ENCODE data around the gene RNF175.

RNF175 gene

DNA sequence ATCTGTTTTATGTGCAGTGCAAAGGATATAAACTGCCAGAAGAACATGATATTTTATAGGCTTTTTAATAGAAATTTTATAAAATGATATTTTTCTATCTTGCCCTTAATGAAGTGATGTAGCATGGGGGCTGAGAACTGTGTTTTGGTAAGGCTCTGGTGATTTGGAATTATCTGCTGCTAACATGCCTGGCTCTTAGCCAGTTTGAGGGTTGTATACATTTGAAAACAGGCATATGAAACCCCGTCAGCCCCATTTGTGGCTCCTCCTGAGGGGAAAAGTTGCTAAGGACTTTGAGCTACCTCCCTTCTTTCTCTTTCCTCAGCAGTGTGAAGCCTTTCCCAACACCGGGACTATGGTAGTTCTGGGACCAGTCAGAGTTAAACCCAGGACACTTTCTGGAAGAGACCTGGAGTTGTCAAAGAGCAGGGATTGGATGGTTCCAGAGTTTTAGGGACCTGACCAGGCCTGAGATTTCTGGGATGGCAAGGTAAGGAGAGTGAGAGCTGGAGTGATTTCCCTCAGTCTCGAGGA, 24.4 kb upstream of the RNF175 start:
- DNase-seq, result no peak

DNA sequence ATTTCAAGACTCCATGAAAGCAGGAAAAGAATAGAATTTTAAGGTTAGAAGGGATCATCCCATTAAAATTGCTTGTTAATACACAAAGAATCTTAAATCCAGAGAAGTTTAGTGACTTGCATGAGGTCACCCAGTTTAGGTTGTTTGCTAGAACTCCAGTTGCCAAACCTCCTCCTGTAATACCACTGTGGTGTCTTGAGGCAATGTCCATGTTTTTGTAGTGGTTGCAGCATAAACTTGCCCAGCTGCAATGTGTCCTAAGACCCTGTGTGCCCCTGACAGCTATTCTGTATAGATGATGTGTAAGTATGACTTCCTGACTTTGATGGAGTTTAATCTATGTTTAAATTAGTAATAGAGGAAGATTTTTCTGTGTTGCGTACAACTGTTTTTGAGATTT, 22.8 kb upstream of the RNF175 start:
- DNase-seq, result no peak

DNA sequence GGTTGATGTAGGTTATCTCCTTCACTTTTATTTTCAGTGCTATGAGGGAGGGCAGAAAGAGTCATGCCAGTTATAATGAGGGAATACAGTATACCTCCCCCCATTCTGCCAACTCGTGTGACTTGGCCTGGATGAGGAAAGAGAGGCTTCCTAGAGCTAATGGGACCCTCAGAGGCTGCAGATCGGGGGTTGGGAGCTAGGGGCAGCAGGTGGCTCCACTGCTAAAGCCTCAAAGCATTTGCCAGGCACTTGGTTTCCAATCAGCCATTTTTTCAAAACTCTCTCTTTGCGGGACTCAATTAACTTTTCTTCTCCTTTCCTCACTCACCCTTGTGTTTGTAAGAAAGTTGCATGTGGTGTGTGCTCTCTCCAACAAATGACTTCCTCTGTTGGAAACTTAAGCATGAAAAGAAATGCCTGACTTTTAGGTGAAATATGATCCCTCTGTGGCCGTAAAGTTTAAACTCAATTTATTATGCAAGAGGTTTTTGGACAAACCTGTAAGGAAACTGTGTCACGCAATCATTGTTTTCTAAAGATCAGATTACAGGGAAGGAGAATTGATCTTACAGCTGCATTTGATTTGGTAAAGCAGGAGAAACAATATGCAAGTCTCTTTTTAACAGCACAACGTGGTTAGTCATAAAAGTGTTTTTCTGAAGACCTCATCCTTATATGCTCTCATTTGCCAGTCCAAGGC, 22.0 kb upstream of the RNF175 start:
- no peak for DNase-seq

DNA sequence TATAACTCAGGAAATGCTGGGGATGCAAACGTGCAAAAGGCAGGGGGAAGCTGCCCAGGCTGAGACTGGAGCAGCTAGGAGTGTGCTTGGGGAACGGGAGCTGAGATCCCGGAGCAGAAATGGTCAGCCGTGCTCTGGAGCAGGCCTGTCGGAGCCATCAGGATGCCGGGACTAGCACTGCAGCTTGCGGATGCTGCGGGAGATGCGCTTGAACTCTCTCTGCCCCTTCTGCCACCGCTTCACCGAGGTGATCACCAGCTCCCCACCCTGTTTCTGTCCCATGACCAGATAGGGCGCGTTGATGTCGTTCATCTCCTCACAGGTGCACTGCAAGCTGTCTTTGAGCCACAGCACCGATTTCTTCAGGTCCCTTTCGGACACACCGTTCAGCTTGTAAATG, 21.5 kb upstream of the RNF175 start:
- no peak for DNase-seq

DNA sequence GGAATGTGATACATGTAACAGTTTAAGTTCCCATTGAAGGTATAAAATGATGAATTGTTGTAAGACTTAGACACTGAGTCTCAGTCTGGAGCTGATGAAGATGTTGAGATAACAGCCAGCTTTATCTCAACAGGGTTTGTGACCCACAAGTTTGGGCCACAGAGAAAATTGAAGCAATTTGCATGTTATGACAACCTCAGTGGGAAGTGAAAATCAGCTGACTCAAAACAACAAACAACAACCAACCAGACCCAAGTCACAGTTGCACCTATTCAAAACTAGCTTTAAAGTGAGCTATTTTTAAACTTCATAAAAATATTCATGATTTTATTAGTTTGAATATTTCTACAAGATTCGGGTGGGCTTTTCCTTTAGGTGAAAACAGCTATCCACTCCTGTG, 21.1 kb upstream of the RNF175 start:
- no peak for DNase-seq

DNA sequence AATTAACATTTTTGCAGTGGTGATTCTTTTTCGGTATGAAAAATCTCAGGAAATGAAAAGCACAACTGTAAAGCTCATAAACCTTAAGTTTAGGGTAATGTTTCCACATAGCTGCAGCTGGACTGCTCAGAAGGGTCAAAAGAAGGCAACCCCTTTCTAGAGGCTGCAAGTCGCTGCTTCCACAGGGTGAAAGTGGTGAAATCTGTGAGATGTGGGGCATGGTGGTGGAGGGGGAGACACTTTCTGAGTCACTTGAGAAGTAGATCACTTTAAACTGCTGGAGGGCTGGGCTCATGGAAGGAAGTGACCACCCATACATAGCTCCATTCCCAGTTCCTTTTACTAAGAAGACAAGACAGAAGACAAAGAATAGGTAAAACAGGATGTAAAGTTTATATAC, 20.4 kb upstream of the RNF175 start:
- no peak for DNase-seq

DNA sequence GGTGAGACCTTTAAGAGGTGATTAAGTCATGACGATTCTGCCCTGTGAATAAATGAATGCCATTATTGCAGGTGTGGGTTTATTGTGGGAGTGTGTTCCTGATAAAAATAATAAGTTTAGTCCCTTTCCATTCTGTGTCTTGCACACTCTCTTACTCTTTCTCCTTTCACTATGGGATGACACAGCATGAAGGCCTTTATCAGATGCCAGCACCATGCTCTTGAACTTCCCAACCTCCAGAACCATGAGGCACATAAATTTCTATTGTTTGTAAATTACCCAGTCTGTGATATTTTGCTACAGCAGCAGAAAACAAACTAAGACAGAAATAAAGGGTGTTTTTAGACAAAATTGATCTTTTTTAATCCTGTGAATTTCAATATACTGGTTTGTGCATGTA, 18.6 kb upstream of the RNF175 start:
- DNase-seq, result no peak

DNA sequence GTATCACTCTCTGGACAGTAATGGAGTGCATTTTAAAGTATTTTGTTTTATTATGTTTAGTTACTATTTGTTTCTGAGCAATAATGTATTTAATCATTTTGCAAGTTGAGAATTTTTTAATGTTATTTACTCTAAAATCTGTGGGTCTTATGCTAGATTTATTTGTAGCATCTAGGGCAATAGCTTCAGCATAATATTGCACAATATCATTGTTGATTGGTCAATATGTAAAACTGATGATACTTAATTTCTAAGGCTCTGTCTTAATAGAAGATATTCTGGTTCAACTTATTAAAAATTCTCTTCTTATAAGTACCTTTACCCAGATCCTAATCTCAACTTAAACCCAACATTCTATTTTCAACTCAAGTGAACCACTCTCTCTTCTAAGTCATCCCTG, 17.6 kb upstream of the RNF175 start:
- no peak for DNase-seq

DNA sequence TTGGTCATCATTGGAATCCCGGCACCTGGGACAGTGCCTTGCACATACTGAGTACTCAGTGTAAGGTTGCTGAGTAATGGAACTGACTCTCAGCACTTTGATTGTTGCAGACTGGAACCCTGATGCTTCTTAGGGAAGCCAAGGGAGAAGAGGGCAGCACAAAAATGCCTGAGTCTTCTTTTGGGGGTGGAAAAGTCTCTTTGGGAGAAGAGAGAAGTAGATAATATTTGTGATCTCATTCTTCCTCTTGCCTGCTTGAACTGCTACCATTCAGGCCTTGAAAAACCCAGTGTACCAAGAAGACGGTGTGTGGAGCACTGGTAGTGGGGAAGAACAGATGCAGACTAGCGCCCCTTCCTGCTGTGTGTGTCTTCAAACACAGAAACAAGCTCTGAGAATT, 16.8 kb upstream of the RNF175 start:
- DNase-seq, result no peak

DNA sequence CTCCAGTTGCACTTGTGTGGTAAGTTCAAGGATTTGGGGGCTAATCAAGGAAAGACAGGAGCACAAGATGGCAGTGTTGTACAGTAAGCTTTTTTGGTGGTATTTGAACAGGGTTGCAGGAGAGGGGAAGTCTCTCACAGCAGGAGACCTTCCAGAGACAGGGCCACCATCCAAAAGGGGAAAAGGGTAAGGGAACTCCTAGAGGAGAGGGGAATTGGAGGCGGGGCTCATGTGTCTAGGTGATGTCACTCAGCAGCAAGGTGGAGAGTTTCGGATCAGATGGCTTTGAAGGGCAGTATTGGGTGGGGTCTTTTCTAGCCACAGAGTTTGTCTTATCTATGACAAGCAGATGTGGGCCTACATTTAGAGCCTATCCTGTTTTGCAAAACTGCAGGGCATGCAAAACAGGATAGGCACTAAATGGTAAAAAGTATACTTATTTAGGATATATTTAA, 13.4 kb upstream of the RNF175 start:
- no peak for DNase-seq

DNA sequence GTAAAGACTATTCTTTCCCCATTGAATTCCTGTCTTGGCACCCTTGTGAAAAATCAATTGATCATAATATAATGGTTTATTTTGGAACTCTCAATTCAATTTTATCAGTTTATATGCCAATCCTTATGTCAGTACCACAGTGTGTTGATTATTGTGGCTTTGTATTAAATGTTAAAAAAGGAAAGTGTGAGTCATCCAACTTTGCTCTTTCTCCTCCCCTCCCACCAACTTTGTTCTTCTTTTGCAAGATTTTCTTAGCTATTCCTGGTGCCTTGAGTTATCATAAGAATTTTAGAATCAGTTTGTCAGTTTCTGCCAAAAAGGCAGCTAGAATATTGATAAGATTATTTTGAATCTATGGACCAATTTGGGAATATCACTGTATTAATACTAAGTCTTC, 11.2 kb upstream of the RNF175 start:
- no peak for DNase-seq

DNA sequence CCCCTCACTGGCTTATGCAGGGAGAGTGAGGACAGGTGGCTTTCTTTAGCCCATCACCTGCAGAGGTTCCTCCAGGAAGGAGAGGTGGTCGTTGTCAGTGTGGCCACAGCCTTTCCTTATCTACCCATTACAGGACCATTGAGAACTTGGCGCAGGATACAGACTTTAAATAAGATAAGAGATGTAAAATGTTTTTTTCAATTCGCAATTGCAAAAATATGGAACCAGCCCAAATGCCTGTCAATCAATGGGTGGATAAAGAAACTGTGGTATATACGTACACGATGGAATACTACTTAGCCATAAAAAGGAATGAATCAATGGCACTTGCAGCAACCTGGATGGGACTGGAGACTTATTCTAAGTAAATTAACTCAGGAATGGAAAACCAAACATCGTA, 6.9 kb upstream of the RNF175 start:
- DNase-seq, result no peak

DNA sequence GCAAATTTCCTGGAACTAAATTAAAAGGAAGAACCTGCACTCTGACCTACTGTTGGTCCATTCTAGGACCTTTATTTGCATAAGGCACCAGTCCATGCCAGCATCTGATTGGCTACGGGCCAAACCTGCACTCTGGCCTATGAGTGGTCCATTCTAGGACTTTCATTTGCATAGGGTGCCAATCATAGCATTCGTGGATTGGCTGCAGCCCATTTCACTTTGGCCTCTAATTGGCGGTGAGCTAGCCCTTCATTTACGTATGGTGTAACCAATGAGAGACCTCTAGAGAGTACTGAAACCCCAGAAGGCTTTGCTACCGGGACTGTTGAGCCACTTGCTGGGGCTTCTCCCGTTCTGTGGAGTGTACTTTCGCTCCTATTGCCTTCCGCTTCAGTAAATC, 6.1 kb upstream of the RNF175 start:
- no peak for DNase-seq

DNA sequence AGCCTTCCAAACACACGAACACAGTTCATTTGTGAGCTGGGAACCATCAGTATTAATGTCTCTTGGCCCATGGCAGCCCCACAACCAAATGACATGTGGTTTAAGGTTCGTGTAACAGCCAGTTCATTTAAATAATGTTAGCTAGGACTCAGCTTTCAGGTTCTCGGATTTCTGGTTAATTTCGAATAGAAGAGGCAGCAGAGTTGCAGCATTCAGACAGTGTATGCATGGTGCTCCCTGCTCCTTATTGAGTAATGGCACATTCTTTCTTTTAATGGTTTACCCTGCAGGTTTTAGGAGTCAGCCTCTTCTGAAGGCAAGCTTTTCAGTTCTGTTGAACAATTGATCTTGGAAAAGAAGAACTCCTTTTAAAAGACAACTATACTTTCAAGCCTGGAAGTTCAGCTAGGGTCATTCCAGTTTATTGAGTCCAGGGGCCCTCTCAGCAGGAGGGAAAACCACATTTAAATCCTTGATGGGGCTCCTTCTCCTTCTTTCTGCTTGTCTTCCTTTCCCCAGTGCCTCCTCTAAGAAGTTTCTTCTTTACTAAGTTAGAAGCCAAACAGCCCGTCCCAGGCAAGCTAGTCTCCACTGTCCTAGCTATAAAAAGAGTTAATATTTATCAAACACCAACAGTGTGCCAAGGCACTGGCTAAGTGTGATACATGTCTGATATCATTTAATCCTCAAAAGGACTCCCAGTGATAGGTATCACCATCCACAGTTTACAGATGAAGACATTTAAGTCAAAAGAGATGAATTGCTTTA, 5.0 kb upstream of the RNF175 start:
- no peak for DNase-seq

DNA sequence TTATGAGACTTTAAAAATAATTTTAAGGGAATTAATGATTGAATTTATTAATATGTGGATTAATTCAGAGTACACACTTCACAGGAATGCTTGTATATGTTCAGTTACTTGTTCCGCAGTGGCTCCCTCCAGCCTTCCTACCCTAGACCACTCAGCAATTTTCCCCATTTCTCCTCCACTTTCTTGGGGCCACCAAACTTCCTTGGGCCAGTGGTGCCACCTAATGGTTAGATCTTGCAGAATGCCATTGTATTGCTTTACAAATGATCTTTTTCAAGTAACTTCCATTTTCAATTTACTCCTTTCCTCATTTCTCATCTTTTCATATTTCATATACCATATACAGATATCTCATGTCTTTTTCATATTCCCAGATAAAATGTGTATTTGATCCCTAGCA, 3.6 kb upstream of the RNF175 start:
- no peak for DNase-seq

DNA sequence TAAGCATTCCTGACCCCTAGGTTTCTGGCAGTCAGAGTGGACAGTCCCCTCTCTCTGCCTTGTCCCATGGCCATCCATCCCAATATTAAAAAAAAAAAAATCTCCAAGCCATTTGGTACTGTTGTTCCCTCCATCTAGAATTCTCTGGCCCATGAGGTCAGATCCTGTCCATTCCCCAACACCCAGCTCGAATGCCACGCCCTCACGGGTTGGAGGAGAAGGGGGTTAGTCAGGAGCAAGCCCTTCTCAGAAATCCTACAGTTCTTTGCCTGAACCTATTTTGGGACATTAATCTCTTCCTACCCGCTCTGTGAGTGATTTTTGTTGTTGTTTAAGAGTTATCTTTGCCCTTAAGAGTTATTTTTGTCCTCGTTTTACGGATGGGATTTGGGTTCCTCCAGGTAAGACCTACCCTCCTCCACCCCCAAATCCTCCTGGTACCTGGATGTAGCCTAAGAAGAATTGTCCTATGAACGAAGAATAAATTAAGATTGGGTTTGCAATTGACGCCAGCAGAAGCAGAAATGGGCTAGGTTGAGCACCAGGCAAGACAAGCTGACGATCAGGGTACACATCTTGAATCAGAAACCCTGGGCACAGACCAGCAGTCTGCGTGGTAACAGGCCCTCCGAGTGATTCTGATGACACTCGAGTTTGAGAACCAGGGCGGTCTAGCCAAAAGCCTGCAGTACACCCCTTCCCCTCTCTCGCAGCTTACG, 977 bp downstream of the RNF175 start:
- DNase-seq, result no peak

DNA sequence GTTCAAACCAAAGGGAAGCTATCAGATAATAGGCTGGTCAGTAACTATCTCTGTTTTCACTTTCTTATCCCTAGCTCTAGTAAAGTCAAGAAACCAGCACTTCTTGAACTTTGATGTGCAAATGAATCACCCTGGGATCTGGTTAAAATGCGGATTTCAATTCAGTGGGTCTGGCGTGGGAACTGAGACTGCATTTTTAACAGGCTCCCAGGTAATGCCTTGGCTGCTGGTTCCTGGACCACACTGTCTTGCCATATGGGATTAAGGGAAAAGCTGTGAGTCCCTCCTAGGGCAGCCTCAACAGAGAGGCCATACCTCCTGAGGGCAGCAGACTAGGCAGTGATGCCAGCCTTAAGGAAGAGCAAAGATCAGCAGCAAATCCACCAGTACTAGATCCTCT, 1.7 kb downstream of the RNF175 start:
- DNase-seq, result no peak

DNA sequence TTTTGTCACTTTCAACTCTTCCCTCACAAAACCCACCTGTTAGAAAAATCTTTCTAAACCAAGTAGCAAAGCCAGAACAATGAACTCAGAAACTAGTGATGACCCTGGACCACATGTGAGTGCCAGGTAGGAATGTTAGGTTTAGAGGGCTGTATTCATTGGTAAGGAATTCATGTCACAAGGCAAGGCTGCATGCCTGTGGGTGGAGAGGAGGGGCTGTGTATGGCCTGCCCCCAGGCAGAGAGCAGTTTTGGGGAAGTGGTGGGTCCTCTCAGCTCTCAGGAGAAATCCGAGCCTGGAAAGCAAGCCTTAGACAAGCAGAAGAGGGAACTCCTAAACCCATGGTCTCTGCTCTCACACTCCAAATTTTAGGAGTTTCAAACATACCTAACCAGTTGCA, 2.4 kb downstream of the RNF175 start:
- DNase-seq, result no peak

DNA sequence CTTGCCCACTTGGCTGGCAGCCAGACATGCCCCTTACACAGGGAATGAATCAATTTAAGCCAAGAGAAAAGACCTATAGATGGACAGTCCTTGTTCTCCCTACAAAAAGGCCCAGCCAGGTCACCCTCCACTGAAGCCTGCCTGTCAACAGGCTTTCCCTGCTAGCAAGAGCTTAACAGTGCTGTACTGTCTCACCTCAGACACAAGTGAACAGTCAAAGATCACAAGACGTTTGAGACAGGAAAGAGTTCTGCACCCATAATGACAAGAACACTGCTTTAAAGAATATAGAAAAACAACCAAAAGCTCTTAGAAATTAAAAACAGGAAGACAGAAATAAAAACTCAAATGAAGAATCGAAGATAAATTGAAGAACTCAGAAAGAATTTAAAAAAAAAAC, 4.6 kb downstream of the RNF175 start:
- DNase-seq, result no peak

DNA sequence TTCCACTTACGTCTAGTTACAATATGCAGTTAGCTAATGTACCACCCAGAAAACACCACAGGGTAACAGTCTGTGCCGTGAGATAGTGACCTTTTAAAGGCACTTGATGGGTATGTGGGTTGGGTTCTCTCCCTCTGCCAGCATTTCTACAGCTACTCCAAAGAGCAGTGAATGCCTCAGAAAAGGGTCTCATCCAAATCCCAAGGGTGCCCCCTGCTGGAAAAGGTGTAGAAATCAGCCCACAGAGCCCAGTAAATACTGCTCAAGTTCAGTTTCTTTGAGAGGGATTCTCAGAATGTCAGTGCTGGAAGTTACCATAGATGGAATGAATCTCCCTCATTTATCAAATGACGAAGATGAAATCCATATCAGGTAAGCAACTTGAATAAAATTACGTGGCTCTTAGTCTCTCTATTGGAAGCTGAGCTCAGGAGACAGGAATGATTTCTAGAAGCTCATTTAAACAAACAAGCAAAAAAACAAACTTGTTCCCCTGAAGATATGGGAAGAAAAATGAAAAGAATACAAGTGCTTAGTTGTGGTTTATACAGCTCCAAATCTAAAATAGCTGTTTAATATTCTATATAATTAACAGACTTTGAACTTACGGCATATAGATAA, 9.5 kb downstream of the RNF175 start:
- peak in 1 of 2 experiments; percentile 7 for DNase-seq

DNA sequence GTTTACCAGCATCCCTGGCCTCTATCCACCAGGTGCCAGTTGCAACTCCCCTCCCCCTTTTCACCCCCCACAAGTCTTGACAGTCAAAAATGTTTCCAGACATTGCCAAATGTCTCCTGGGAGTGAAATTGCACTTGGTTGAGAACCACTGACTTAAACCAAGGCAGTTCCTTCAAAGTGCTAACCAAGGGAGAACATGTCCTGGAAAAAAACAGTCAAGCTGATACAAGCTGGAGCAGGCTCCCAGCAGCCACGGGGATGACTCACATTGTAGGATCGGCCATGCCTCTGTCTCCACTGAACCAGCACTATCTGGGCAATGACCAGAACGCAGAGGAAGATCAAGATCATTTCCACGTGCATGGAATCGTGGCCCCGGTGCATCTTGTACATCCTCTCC, 11.4 kb downstream of the RNF175 start:
- no peak for DNase-seq

DNA sequence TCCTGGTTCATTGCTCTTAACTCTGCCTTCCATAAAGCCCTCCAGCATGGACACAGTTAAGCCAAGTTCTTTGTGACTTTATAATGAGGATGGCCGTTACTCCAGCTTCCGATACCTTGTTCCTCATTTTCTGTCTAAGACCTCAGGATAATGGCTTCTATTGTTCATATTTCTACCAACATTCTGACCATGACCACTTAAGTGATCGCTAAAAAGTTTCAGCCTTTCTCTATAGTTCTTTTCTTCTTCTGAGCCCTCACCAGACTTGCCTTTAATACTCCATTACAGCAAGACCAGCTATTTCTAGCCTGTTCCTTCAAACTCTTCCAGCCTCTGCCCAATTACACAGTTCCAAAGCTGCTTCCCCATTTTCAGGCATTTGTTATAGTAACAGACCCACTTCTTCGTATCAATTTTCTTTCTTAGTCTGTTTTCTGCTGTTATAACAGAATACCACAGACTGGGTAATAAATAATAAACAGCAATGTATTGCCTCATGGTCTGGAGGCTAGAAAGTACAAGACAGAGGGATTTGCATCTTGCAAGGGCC, 12.3 kb downstream of the RNF175 start:
- DNase-seq, result no peak

DNA sequence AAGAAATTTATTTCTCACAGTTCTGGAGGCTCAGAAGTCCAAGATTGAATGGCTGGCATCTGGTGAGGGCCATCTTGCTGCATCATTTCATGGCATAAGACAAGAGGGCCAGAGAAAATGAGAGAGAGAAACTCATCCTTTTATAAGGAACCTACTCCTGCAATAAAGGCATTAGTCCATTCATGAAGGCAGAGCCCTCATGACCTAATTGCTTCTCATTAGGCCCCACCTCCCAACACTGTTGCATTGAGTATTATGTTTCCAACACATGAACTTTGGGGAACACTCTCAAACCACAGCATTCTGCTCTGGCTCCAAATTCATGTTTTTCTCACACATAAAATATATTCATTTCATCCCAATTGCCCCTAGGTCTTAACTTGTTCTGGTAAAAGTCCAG, 14.2 kb downstream of the RNF175 start:
- no peak for DNase-seq
